H1 (cell line): Measurements from ENCODE around the gene MYRF. TPM values are rescaled to one million over a fixed set of nuclear protein-coding genes. Genes with fewer than 3 reads are reported as not detected.

Experiments
- BRCA1 ChIP-seq: IDR thresholded peaks from 2 replicates; pipeline ENCODE4 v1.6.1; 2012; ENCODE audit warnings: low read depth, low read length, improper control_type of control experiment
- CHD2 ChIP-seq: IDR thresholded peaks from 2 replicates; pipeline ENCODE4 v1.6.1; 2012; ENCODE audit warnings: low read length, improper control_type of control experiment
- CTBP2 ChIP-seq: IDR thresholded peaks from 2 replicates; pipeline ENCODE4 v1.7.0; 2011; ENCODE audit warnings: borderline replicate concordance, mild to moderate bottlenecking, moderate library complexity, mixed read lengths, low read length; ENCODE audit not compliant: insufficient read depth, insufficient read length
- EGR1 ChIP-seq: IDR thresholded peaks from 2 replicates; pipeline ENCODE4 v1.6.1; 2011; ENCODE audit warnings: low read depth, low read length, borderline replicate concordance
- EP300 ChIP-seq, 2 experiments: IDR thresholded peaks; 1 replicate in 1 of 2; 2 replicates in 1 of 2; pipeline ENCODE4 v1.6.1; 2011 to 2012; ENCODE audit warnings: low read depth in 2 of 2, low read length in 2 of 2, mild to moderate bottlenecking in 2 of 2, borderline replicate concordance in 1 of 2, inconsistent platforms in 1 of 2, moderate library complexity in 1 of 2
- HDAC6 ChIP-seq: IDR thresholded peaks from one replicate; pipeline ENCODE4 v1.7.1; 2012; ENCODE audit warnings: low read depth, mild to moderate bottlenecking, inconsistent platforms, low read length, moderate library complexity
- KDM1A ChIP-seq: fragments of 200-600, 300-600 bp; sonication (generic); IDR thresholded peaks from 2 replicates; pipeline ENCODE4 v1.7.1; 2016; ENCODE audit warnings: mild to moderate bottlenecking, low read length, borderline replicate concordance
- KDM5A ChIP-seq: fragments of 200-600 bp; IDR thresholded peaks from 2 replicates; pipeline ENCODE4 v1.7.1; 2012; ENCODE audit warnings: mild to moderate bottlenecking, low read length, inconsistent platforms, mixed read lengths
- MAFK ChIP-seq: IDR thresholded peaks from 2 replicates; pipeline ENCODE4 v1.6.1; 2012; ENCODE audit warnings: low read depth, mild to moderate bottlenecking, improper control_type of control experiment, low read length
- PHF8 ChIP-seq: fragments of 200-600 bp; sonication (generic); conservative IDR thresholded peaks from 2 replicates; pipeline ENCODE4 v1.7.1; 2012; ENCODE audit warnings: low read depth, mild to moderate bottlenecking, inconsistent platforms, low read length, moderate library complexity
- POLR2A ChIP-seq, 2 experiments: IDR thresholded peaks; 1 replicate in 1 of 2; 2 replicates in 1 of 2; pipeline ENCODE4 v1.6.1; 2011; ENCODE audit warnings: low read depth in 2 of 2, low read length in 2 of 2, mild to moderate bottlenecking in 2 of 2; ENCODE audit errors: control extremely low read depth in 1 of 2
- RAD21 ChIP-seq, 2 experiments: IDR thresholded peaks in 1 of 2; conservative IDR thresholded peaks in 1 of 2; 2 replicates each; pipeline ENCODE4 v1.6.1; 2011; ENCODE audit warnings: low read depth in 2 of 2, low read length in 2 of 2, improper control_type of control experiment in 1 of 2, inconsistent platforms in 1 of 2, mild to moderate bottlenecking in 1 of 2, moderate library complexity in 1 of 2
- SAP30 ChIP-seq: fragments of 300-600 bp; sonication (generic); IDR thresholded peaks from 2 replicates; pipeline ENCODE4 v1.7.1; 2012; ENCODE audit warnings: low read length, moderate library complexity, mild to moderate bottlenecking, inconsistent platforms; ENCODE audit not compliant: insufficient read depth, insufficient replicate concordance
- SIN3A ChIP-seq, 2 experiments: IDR thresholded peaks in 1 of 2; conservative IDR thresholded peaks in 1 of 2; 2 replicates each; pipeline ENCODE4 v1.6.1; 2011 to 2012; ENCODE audit warnings: low read length in 2 of 2, improper control_type of control experiment in 1 of 2, low read depth in 1 of 2, mild to moderate bottlenecking in 1 of 2
- TAF1 ChIP-seq: IDR thresholded peaks from 2 replicates; pipeline ENCODE4 v1.6.1; 2011; ENCODE audit warnings: mild to moderate bottlenecking, low read depth, low read length
- polyA plus RNA-seq, 7 experiments: library from polyadenylated mRNA; depleted of rRNA in 3 of 7; stranded (reverse) in 5 of 7; unstranded in 2 of 7; fragments of >200 nt in 5 of 7; fragments of 200-250 nt in 2 of 7; gene quantifications; 1 replicate in 5 of 7; 2 replicates in 1 of 7; 4 replicates in 1 of 7; pipeline versions ENCODE4 v1.2.1 to v1.2.3, GENCODE V29; 2011 to 2013; ENCODE audit warnings: missing spikeins in 2 of 7, mixed read lengths in 2 of 7
- total RNA-seq: library from RNA; stranded (reverse); fragmentation: NEBNext Ultra II Directional; extraction: Animal tissue kit (Norgen Biotek cat#: 25700); gene quantifications from 2 replicates; pipeline ENCODE4 v1.2.1, GENCODE V29; 2021
- TF ChIP-seq, protein P1 (sequence below), 3 experiments: IDR thresholded peaks; 1 replicate in 2 of 3; 2 replicates in 1 of 3; pipeline versions ENCODE4 v1.5.1 to v1.6.1; 2011; ENCODE audit warnings: low read length in 3 of 3, mild to moderate bottlenecking in 3 of 3, inconsistent platforms in 2 of 3, low read depth in 1 of 3, moderate library complexity in 1 of 3; ENCODE audit not compliant: insufficient read depth in 1 of 3; ENCODE audit errors: control extremely low read depth in 1 of 3
- TF ChIP-seq, protein P2 (sequence below): IDR thresholded peaks from 2 replicates; pipeline ENCODE4 v1.6.1; 2011; ENCODE audit warnings: low read depth, mild to moderate bottlenecking, low read length; ENCODE audit not compliant: insufficient read depth
- TF ChIP-seq, protein P3 (sequence below): IDR thresholded peaks from 2 replicates; pipeline ENCODE4 v1.6.1; 2011; ENCODE audit warnings: low read length, improper control_type of control experiment

Gene MYRF
- total and polyA plus RNA-seq, 2 of the 8 experiments (the other 6 are each of a cell fraction or from before 2014, with no cell fraction given), result 6.0 to 6.1 TPM

DNA sequence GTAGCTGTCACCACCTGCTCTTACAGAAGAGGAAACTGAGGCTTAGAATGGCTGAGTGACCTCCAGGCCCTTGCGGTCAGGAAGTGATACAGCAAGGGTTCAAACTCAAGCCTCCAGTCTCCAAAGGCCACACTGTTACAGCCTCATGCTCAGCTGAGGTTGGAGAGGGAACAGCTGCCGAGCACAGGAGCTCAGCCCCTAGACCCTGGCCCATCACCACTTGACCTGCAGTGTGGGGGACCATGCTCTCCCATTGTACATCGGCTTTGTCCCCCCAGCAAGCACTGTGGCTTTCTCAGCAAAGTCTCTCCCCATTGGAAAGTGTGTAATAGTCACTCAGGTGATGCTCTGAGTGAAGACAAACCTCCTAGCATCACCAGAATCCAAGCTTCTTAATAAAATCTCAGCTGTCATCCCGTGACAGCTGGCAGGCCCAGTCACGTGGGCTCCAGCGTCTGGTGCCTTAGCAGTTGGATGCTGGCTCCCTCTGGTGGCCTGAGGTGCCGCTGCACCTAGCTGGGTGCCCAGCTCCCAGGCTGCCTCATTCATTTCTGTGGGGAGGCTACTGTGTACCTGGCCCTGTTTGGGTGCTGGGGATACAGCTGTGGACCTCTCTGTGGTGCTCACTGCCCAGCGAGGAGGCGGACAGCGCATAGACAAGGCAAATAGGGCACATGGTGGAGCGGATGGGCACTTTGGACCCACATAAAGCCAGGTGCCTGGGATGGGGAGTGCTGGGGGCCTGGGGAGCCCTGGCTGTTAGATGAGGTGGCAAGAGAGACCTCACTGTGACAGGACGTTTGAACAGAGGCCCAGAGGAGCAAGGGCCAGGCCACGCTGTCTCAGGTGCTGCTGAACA lies 19.1 kb upstream of the MYRF start (continued):
- TF ChIP-seq, protein P1, sequence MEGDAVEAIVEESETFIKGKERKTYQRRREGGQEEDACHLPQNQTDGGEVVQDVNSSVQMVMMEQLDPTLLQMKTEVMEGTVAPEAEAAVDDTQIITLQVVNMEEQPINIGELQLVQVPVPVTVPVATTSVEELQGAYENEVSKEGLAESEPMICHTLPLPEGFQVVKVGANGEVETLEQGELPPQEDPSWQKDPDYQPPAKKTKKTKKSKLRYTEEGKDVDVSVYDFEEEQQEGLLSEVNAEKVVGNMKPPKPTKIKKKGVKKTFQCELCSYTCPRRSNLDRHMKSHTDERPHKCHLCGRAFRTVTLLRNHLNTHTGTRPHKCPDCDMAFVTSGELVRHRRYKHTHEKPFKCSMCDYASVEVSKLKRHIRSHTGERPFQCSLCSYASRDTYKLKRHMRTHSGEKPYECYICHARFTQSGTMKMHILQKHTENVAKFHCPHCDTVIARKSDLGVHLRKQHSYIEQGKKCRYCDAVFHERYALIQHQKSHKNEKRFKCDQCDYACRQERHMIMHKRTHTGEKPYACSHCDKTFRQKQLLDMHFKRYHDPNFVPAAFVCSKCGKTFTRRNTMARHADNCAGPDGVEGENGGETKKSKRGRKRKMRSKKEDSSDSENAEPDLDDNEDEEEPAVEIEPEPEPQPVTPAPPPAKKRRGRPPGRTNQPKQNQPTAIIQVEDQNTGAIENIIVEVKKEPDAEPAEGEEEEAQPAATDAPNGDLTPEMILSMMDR (IDR thresholded peaks at IDR 0.05; ENCODE audit: control extremely low read depth in 1 of 3, insufficient read depth in 1 of 3, low read depth in 1 of 3, low read length in 3 of 3), result peak in 2 of 3 experiments; percentile 96 to 99; a peak in 3 of 4 replicates
- no peak for TF ChIP-seq HDAC6
- no peak for TF ChIP-seq EGR1
- TF ChIP-seq EP300 (IDR thresholded peaks at IDR 0.05; ENCODE audit: borderline replicate concordance in 1 of 2, low read depth in 2 of 2, low read length in 2 of 2), result no peak
- TF ChIP-seq, protein P2, sequence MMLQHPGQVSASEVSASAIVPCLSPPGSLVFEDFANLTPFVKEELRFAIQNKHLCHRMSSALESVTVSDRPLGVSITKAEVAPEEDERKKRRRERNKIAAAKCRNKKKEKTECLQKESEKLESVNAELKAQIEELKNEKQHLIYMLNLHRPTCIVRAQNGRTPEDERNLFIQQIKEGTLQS, result peak; percentile 97
- TF ChIP-seq CTBP2, result no peak
- TF ChIP-seq CHD2, result no peak
- TF ChIP-seq, protein P3, sequence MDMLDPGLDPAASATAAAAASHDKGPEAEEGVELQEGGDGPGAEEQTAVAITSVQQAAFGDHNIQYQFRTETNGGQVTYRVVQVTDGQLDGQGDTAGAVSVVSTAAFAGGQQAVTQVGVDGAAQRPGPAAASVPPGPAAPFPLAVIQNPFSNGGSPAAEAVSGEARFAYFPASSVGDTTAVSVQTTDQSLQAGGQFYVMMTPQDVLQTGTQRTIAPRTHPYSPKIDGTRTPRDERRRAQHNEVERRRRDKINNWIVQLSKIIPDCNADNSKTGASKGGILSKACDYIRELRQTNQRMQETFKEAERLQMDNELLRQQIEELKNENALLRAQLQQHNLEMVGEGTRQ, result peak; percentile 96
- TF ChIP-seq RAD21 (IDR thresholded peaks at IDR 0.05 in 1 of 2, conservative IDR thresholded peaks at IDR 0.05 in 1 of 2; ENCODE audit: low read depth in 2 of 2, low read length in 2 of 2), result peak; percentile 94 to 97
- TF ChIP-seq PHF8, result no peak
- no peak for TF ChIP-seq MAFK
- TF ChIP-seq BRCA1, result no peak
- no peak for TF ChIP-seq KDM5A
- no peak for TF ChIP-seq POLR2A (IDR thresholded peaks at IDR 0.05; ENCODE audit: control extremely low read depth in 1 of 2, low read depth in 2 of 2, low read length in 2 of 2)
- TF ChIP-seq SAP30, result no peak
- peak; percentile 99 to 100 for TF ChIP-seq SIN3A (conservative IDR thresholded peaks at IDR 0.05 in 1 of 2, IDR thresholded peaks at IDR 0.05 in 1 of 2; ENCODE audit: low read depth in 1 of 2, low read length in 2 of 2)
- TF ChIP-seq KDM1A, result no peak
- TF ChIP-seq TAF1, result no peak
